OCI-LY3 (cell line): ENCODE measurements around the gene URI1.

Experiments used
- CTCF ChIP-seq: fragments of 200-600, 300-600 bp; sonication (generic); IDR thresholded peaks from 2 replicates; pipeline ENCODE4 v1.5.1; 2014; ENCODE audit warnings: antibody characterized with exemption, low read length, low read depth
- EZH2phosphoT487 ChIP-seq: fragments of 200-600 bp; shearing (Covaris generic); IDR thresholded peaks from 2 replicates; pipeline ENCODE4 v1.6.1; 2018; ENCODE audit warnings: antibody characterized with exemption, mixed run types, low read depth

DNA sequence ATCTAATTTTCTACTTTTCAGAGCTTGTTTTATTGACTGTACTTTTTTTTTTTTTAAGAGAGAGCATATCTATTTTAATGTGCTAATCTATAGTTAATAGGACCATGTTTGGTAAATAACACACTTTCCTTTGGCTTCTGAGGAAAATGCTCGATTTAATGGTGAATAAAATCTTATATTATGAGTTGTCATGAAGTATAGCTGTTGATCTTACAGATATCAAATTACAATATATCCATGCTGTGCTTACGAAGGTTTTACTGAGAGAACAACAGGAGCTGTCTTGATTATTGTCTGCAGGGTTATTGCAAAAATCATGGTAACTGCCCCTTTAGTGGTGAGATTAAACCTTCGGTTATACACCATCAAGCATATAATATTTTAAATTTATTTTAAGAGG, 29.6 kb downstream of the URI1 start:
- TF ChIP-seq CTCF (no peak), EZH2phosphoT487 (no peak)
